Measurements from ENCODE around the gene CD59.

DNA sequence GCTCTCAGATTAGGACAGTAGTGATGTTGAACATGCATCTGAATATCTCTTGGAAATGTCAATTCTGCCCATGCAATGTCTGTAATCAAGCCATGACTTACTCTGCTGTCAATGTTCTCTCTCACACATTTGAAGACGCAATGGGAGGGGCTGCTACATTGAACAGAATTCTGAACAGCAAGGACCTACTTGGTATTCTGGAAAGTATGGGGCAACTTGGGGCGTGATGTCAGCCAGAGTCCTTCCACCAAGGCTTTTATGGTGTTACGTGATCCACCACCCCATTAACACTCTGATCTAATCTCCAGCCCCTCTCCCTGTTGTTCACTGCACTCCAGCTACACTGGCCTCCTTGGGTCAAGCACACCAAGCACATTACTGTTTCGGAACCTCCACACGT lies 7.1 kb upstream of the CD59 start:
- TF ChIP-seq POLR2A (IDR thresholded peaks at IDR 0.05; ENCODE audit: low read depth, low read length): no peak
- no peak for TF ChIP-seq CTCF (conservative IDR thresholded peaks at IDR 0.05; ENCODE audit: low read depth, low read length)
- no peak for TF ChIP-seq MXI1 (IDR thresholded peaks at IDR 0.05; ENCODE audit: borderline replicate concordance, low read depth, low read length)
- TF ChIP-seq, protein P1, sequence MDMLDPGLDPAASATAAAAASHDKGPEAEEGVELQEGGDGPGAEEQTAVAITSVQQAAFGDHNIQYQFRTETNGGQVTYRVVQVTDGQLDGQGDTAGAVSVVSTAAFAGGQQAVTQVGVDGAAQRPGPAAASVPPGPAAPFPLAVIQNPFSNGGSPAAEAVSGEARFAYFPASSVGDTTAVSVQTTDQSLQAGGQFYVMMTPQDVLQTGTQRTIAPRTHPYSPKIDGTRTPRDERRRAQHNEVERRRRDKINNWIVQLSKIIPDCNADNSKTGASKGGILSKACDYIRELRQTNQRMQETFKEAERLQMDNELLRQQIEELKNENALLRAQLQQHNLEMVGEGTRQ (IDR thresholded peaks at IDR 0.05; ENCODE audit: low read depth, low read length): no peak
- no peak for TF ChIP-seq FOS (IDR thresholded peaks at IDR 0.05; ENCODE audit: low read depth, low read length)
- no peak for TF ChIP-seq BHLHE40 (IDR thresholded peaks at IDR 0.05; ENCODE audit: low read depth, low read length)
- TF ChIP-seq RCOR1 (IDR thresholded peaks at IDR 0.05; ENCODE audit: insufficient replicate concordance, low read length): no peak
- no peak for TF ChIP-seq MAZ (IDR thresholded peaks at IDR 0.05; ENCODE audit: borderline replicate concordance, low read depth, low read length)
- no peak for TF ChIP-seq MAFK (IDR thresholded peaks at IDR 0.05; ENCODE audit: low read depth, low read length)
- no peak for TF ChIP-seq RFX5 (IDR thresholded peaks at IDR 0.05; ENCODE audit: low read depth, low read length)
- no peak for TF ChIP-seq CHD1 (IDR thresholded peaks at IDR 0.05; ENCODE audit: low read depth, low read length)
